HL-60 (cell line): ENCODE results near the gene SPAAR.

Experiments
- DNase-seq, 2 experiments: peaks; one replicate each; pipeline ENCODE4 v3.0.0-alpha.2; 2010 to 2020; ENCODE audit warnings: low read depth in 1 of 2, low spot score in 1 of 2
- H3K27ac ChIP-seq: fragments of 250-450 bp; sonication (Bioruptor Pico); replicated peaks from 2 replicates; pipeline ENCODE4 v1.5.1; 2020; ENCODE audit warnings: mild to moderate bottlenecking, moderate library complexity
- H3K27me3 ChIP-seq: fragments of 250-450 bp; sonication (Bioruptor Pico); 2 replicates; pipeline ENCODE4 v1.5.1; 2021; ENCODE audit warnings: mild to moderate bottlenecking, moderate library complexity; ENCODE audit not compliant: insufficient read depth, poor library complexity, severe bottlenecking
- H3K4me3 ChIP-seq: replicated peaks from 2 replicates; pipeline ENCODE4 v1.5.1; 2011; ENCODE audit warnings: mild to moderate bottlenecking, control low read depth, low read length; ENCODE audit not compliant: insufficient read depth
- GABPA ChIP-seq: IDR thresholded peaks from 2 replicates; pipeline ENCODE4 v1.6.1; 2012; ENCODE audit warnings: low read depth
- POLR2AphosphoS5 ChIP-seq: IDR thresholded peaks from 2 replicates; pipeline ENCODE4 v1.6.1; 2012; ENCODE audit warnings: low read depth
- SPI1 ChIP-seq: IDR thresholded peaks from 2 replicates; pipeline ENCODE4 v1.6.1; 2012; ENCODE audit warnings: low read depth, mild to moderate bottlenecking, borderline replicate concordance
- TF ChIP-seq, protein P1 (sequence below): IDR thresholded peaks from one replicate; pipeline ENCODE4 v1.5.1; 2011; ENCODE audit warnings: low read length, control low read depth, inconsistent platforms; ENCODE audit not compliant: insufficient read depth
- TF ChIP-seq, protein P2 (sequence below): IDR thresholded peaks from 2 replicates; pipeline ENCODE4 v1.6.1; 2012; ENCODE audit warnings: low read depth; ENCODE audit not compliant: insufficient replicate concordance

SPAAR gene

DNA sequence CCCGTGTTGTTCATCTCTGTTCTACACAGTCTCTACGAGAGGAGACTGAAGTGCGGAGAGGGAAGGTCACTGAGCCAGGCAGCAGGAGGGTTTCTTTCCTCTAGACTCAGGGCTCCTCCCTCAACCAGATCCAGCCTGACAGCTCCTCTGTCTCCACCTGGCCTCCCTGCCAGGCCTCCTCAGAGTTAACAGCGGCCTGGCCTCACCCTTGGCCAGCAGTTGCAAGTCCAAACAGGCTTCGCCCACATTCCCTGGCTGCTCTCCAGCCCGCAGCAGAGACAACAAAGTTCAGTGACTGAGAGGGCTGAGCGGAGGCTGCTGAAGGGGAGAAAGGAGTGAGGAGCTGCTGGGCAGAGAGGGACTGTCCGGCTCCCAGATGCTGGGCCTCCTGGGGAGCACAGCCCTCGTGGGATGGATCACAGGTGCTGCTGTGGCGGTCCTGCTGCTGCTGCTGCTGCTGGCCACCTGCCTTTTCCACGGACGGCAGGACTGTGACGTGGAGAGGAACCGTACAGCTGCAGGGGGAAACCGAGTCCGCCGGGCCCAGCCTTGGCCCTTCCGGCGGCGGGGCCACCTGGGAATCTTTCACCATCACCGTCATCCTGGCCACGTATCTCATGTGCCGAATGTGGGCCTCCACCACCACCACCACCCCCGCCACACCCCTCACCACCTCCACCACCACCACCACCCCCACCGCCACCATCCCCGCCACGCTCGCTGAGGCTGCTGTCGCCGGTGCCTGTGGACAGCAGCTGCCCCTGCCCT is 3.2 kb upstream of the SPAAR start, which contains the start of gene HRCT1:
TSS of gene HRCT1 (plus strand) at position 291 of the 768 bp plus-strand sequence. CDS start at position 377, 86 bp downstream.
- Histone ChIP-seq H3K4me3 (no peak within 1 kb of the TSS), H3K27ac (no peak within 1 kb of the TSS), H3K27me3 (peaks cover 4% of the 10 kb centered on the region)
- DNase-seq: no peak
- TF ChIP-seq, protein P1, sequence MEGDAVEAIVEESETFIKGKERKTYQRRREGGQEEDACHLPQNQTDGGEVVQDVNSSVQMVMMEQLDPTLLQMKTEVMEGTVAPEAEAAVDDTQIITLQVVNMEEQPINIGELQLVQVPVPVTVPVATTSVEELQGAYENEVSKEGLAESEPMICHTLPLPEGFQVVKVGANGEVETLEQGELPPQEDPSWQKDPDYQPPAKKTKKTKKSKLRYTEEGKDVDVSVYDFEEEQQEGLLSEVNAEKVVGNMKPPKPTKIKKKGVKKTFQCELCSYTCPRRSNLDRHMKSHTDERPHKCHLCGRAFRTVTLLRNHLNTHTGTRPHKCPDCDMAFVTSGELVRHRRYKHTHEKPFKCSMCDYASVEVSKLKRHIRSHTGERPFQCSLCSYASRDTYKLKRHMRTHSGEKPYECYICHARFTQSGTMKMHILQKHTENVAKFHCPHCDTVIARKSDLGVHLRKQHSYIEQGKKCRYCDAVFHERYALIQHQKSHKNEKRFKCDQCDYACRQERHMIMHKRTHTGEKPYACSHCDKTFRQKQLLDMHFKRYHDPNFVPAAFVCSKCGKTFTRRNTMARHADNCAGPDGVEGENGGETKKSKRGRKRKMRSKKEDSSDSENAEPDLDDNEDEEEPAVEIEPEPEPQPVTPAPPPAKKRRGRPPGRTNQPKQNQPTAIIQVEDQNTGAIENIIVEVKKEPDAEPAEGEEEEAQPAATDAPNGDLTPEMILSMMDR: no peak
- TF ChIP-seq POLR2AphosphoS5: no peak
- no peak for TF ChIP-seq SPI1
- TF ChIP-seq, protein P2, sequence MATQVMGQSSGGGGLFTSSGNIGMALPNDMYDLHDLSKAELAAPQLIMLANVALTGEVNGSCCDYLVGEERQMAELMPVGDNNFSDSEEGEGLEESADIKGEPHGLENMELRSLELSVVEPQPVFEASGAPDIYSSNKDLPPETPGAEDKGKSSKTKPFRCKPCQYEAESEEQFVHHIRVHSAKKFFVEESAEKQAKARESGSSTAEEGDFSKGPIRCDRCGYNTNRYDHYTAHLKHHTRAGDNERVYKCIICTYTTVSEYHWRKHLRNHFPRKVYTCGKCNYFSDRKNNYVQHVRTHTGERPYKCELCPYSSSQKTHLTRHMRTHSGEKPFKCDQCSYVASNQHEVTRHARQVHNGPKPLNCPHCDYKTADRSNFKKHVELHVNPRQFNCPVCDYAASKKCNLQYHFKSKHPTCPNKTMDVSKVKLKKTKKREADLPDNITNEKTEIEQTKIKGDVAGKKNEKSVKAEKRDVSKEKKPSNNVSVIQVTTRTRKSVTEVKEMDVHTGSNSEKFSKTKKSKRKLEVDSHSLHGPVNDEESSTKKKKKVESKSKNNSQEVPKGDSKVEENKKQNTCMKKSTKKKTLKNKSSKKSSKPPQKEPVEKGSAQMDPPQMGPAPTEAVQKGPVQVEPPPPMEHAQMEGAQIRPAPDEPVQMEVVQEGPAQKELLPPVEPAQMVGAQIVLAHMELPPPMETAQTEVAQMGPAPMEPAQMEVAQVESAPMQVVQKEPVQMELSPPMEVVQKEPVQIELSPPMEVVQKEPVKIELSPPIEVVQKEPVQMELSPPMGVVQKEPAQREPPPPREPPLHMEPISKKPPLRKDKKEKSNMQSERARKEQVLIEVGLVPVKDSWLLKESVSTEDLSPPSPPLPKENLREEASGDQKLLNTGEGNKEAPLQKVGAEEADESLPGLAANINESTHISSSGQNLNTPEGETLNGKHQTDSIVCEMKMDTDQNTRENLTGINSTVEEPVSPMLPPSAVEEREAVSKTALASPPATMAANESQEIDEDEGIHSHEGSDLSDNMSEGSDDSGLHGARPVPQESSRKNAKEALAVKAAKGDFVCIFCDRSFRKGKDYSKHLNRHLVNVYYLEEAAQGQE: no peak
- TF ChIP-seq GABPA: no peak

DNA sequence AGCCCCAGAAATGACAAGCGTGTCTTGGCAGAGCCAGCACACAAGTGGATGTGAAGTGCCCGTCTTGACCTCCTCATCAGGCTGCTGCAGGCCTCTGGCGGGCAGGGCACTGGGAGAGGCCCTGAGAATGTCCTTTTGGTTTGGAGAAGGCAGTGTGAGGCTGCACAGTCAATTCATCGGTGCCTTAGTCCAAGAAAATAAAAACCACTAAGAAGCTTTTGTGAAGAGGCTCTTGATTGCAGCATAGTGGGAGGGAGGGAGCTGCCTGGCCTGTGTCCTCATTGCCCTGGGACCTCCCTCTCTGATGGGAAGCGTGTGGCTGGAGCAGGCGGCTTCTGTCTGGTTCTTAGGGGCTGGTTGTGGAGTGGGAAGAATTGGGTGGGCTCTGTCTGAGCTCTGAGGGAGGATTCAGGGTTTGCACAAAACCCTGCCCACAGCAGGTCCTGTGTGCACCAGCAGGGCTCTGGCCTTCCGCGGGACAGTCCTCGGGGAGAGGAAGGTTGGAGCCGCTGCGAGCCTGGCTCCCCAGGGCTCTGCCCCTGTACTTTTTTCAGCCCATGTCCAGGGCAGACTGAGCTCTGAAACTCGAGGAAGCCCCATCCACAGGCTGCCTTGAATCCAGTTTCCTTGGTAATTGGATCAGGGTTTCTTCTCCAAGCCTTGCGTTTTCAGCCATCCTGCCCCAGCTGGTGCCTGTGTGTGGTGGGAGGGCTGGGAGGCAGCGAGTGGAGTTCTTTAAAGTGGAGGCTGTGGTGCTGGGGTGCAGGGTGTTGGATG is 2.2 kb upstream of the SPAAR start:
- DNase-seq: no peak
- peaks cover 2% of the 10 kb centered on the region for H3K27me3 ChIP-seq
- no peak overlapping the region for H3K27ac ChIP-seq
- H3K4me3 ChIP-seq: no peak overlapping the region
- TF ChIP-seq POLR2AphosphoS5 (no peak), GABPA (no peak), SPI1 (no peak)
- TF ChIP-seq, protein P2: no peak
- TF ChIP-seq, protein P1: no peak

DNA sequence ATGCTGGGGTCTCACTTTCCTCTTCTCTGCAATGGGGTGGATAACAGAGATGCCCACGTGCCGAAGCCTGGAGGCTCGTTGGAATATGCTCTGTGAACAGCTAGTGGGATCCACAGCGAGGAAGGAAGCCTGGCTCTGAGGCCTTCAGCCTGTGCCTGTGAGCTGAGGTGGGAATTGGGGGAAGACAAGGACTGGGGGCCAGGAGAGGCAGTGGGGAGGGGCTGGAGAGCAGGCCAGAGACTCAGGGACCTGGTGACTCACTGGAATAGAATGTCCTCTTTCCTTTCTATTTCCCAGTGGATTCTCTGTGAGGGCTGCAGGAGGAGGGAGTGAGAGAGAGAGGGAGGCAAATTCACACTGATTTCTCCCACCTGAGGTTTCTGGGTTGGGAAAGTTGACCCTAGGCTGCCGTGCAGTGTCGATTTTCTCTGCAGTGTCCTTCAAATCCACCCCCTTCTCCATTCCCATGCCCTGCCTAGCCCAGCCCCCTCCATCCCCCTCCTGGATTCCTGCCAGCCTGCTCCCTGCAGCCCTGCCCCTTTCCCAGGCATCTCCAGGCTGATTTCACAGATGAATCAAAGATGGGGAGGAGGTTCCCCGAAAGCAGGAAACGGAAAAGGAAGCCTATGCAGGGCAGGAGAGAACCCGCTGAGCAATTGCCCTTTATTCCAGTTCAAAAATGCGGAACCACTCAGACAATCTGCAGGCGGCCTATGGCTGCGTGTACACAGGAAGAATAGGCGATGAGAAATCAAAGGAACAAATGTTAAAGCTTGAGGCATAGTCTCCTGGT is 1.4 kb upstream of the SPAAR start:
- no peak overlapping the region for H3K4me3 ChIP-seq
- H3K27ac ChIP-seq: no peak overlapping the region
- H3K27me3 ChIP-seq: peaks cover 2% of the 10 kb centered on the region
- TF ChIP-seq SPI1: peak; percentile 60
- TF ChIP-seq, protein P1: no peak
- no peak for TF ChIP-seq GABPA
- DNase-seq: peak in 1 of 2 experiments; percentile 73
